Adrenal gland (tissue), 5 donors: ENCODE data around the gene STOML1.

Experiments
- CTCF ChIP-seq, 6 experiments: fragments of 450-650 bp in 4 of 6; fragments of 200-600 bp in 2 of 6; sonication (generic) in 1 of 6; IDR thresholded peaks; 1 replicate in 5 of 6; 2 replicates in 1 of 6; pipeline versions ENCODE4 v1.5.1 to v1.8.0; 2016 to 2021; ENCODE audit warnings: antibody characterized with exemption in 6 of 6, mild to moderate bottlenecking in 2 of 6, moderate library complexity in 1 of 6
- POLR2A ChIP-seq, 2 donors: fragments of 450-650 bp; IDR thresholded peaks; one replicate each; pipeline ENCODE4 v1.6.1; 2017; ENCODE audit warnings: antibody characterized with exemption in 2 of 2, mild to moderate bottlenecking in 2 of 2, moderate library complexity in 1 of 2
- donor health status: DM: no; HTN: no; CAD: no.

- TF ChIP-seq CTCF (IDR thresholded peaks at IDR 0.05): no peak
- no peak for TF ChIP-seq POLR2A (IDR thresholded peaks at IDR 0.05)
These were observed 19.5 kb upstream of the STOML1 start for GRCh38 chr15:74011610-74012009.
